ENCODE measurements around the gene KCNA2.

KCNA2 gene

GRCh38 chr1:110601332-110601731 lies 4.8 kb downstream of the KCNA2 start:
- no peak for DNase-seq

- DNase-seq: no peak
Observed at GRCh38 chr1:110600716-110601115, 5.4 kb downstream of the KCNA2 start.

- no peak for DNase-seq
Observed at GRCh38 chr1:110597966-110598365, 8.2 kb downstream of the KCNA2 start.

- DNase-seq: no peak
Observed at GRCh38 chr1:110596312-110596711, 9.8 kb downstream of the KCNA2 start.

GRCh38 chr1:110595353-110595710 lies 10.8 kb downstream of the KCNA2 start:
- DNase-seq: no peak

- no peak for DNase-seq
Observed at GRCh38 chr1:110594456-110595352, 11.5 kb downstream of the KCNA2 start.

GRCh38 chr1:110593902-110594301 lies 12.3 kb downstream of the KCNA2 start:
- no peak for DNase-seq

GRCh38 chr1:110591956-110592355 lies 14.2 kb downstream of the KCNA2 start:
- no peak for DNase-seq

- no peak for DNase-seq
Observed at GRCh38 chr1:110588991-110589390, 17.2 kb downstream of the KCNA2 start.

- no peak for DNase-seq
Observed at GRCh38 chr1:110588486-110588885, 17.7 kb downstream of the KCNA2 start.

GRCh38 chr1:110587906-110588305 lies 18.3 kb downstream of the KCNA2 start:
- no peak for DNase-seq

- no peak for DNase-seq
Observed at GRCh38 chr1:110585481-110585880, 20.7 kb downstream of the KCNA2 start.

- no peak for DNase-seq
Observed at GRCh38 chr1:110584045-110584444, 22.1 kb downstream of the KCNA2 start.

GRCh38 chr1:110583505-110583904 lies 22.7 kb downstream of the KCNA2 start:
- no peak for DNase-seq

- no peak for DNase-seq
Observed at GRCh38 chr1:110582378-110582777, 23.8 kb downstream of the KCNA2 start.

GRCh38 chr1:110581682-110582145 lies 24.4 kb downstream of the KCNA2 start:
- no peak for DNase-seq

GRCh38 chr1:110580244-110580643 lies 25.9 kb downstream of the KCNA2 start:
- no peak for DNase-seq

- no peak for DNase-seq
Observed at GRCh38 chr1:110579460-110579859, 26.7 kb downstream of the KCNA2 start.

GRCh38 chr1:110576441-110576840 lies 29.7 kb downstream of the KCNA2 start:
- no peak for DNase-seq

- no peak for DNase-seq
Observed at GRCh38 chr1:110573314-110573713, 32.8 kb downstream of the KCNA2 start.

- no peak for DNase-seq
Observed at GRCh38 chr1:110572751-110573150, 33.4 kb downstream of the KCNA2 start.

GRCh38 chr1:110570901-110571300 lies 35.3 kb downstream of the KCNA2 start:
- no peak for DNase-seq

GRCh38 chr1:110570307-110570706 lies 35.9 kb downstream of the KCNA2 start:
- DNase-seq: no peak

GRCh38 chr1:110566836-110567235 lies 39.3 kb downstream of the KCNA2 start:
- no peak for DNase-seq

- DNase-seq: no peak
Observed at GRCh38 chr1:110565565-110565964, 40.6 kb downstream of the KCNA2 start.
